WI38 (cell line): ENCODE measurements around the gene XCR1.
"Not testable (repeated sequence)": the region's sequence is repeated elsewhere in the genome, so short reads cannot be mapped to it uniquely, and the experiment has no call there.

Experiments
- H3K4me3 ChIP-seq: 2 replicates; pipeline ENCODE4 v1.5.1; 2011; ENCODE audit warnings: low read depth, mild to moderate bottlenecking, control low read depth, low read length
- TF ChIP-seq, protein P1 (sequence below): IDR thresholded peaks from 2 replicates; pipeline ENCODE4 v1.5.1; 2012; ENCODE audit warnings: low read depth, mild to moderate bottlenecking, control low read depth, low read length

XCR1 gene

DNA sequence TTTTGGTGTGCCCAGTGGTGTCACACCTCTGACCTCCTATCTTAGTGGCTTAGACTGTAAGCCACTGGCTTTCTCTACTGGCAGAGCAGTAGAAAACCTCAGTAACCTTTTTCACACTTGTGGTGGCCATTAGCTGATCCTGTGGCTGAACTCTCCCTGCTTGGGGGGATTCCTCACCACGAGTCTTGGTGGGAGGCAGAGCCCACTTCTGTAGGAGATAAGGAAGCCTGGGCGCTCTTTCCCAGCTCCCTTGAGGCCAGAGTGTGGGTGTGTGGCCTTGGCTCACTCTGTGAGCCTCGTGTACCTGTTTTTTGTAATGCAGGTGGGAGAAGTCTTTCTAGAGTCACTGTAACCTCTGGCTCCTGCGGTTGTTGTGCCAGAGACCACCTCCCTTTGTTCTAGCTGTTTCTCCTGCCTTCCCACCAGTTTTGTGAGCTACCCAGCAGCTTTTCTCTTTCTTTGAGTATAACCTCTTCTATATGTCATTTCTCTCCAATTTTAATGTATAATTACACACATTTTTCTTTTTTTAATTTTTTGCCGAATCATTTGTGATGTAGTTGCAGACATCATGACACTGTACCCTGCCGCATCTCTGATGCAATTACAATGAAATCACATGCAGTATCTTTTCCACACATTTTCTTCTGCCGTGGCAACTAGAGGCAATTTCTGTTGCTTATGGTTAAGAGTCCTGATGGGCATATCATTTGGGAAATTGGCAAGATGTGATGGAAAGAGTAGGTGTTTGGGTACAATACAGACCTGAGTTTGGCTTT lies 13.8 kb downstream of the XCR1 start:
- no peak overlapping the region for H3K4me3 ChIP-seq
- TF ChIP-seq, protein P1, sequence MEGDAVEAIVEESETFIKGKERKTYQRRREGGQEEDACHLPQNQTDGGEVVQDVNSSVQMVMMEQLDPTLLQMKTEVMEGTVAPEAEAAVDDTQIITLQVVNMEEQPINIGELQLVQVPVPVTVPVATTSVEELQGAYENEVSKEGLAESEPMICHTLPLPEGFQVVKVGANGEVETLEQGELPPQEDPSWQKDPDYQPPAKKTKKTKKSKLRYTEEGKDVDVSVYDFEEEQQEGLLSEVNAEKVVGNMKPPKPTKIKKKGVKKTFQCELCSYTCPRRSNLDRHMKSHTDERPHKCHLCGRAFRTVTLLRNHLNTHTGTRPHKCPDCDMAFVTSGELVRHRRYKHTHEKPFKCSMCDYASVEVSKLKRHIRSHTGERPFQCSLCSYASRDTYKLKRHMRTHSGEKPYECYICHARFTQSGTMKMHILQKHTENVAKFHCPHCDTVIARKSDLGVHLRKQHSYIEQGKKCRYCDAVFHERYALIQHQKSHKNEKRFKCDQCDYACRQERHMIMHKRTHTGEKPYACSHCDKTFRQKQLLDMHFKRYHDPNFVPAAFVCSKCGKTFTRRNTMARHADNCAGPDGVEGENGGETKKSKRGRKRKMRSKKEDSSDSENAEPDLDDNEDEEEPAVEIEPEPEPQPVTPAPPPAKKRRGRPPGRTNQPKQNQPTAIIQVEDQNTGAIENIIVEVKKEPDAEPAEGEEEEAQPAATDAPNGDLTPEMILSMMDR: no peak

- TF ChIP-seq, protein P1: no peak
- no peak overlapping the region for H3K4me3 ChIP-seq
Measured at GRCh38 chr3:46012246-46012645, 15.0 kb downstream of the XCR1 start.

DNA sequence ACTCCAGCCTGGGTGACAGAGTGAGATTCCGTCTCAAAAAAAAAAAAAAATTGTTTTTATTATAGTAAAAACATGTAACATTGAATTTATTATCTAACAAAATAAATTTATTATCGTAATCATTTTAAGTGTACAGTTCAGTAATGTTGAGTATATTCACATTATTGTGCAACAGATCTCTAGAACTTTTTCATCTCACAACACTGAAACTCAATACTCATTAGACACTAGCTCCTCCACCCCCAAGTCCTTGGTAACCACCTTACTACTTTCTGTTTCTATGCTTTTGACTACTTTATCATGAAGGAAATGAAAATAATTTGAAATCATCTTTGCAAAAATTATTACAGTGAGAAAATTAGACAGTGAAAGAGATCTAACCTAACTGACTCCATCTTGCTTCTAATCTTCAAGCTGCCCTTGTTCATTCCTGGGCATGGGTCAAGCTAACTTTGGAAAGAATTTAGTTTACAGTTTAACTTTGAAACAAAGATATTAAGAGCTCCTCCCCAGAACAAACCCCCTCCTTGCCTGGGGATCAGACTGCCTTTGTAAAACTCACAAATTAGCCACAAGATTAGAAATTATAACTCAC lies 16.7 kb downstream of the XCR1 start:
- TF ChIP-seq, protein P1: no peak
- no peak overlapping the region for H3K4me3 ChIP-seq

DNA sequence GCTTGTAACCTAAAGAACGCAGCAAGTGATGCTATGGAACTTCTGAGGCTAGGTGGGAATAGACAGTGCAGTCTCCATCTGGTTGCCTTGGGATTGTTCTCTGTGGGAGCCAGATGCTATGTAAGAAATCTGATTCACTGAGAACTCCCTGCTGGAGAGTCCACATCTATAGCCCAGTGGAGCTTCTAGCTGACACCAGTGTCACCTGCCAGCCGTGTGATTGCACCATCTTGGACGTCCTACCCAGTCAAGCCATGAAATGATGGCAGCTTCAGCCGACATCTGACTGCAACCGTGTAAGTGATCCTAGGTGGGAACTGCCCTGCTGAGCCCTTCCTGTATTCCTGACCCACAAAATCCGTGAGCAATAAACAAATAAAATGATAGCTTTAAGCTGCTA lies 19.2 kb downstream of the XCR1 start:
- TF ChIP-seq, protein P1: no peak
- H3K4me3 ChIP-seq: no peak overlapping the region

DNA sequence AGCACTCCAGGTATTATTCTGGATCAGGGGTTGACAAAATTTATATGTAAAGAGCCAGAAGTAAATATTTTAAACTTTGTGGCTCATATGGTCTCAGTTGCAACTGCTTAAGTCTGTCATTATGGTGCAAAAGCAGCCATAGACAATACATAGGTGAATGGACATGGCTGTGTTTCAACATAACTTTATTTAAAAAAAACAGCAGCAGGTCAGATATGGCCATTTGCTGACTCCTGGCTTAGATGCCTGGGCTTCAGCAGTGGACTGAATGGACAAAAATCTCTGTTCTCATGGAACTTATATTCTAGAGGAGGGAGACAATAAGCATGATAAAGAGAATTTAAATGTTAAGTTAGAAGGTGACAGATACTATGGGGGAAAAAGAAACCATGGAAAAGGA lies 20.0 kb downstream of the XCR1 start:
- H3K4me3 ChIP-seq: no peak overlapping the region
- TF ChIP-seq, protein P1: no peak

DNA sequence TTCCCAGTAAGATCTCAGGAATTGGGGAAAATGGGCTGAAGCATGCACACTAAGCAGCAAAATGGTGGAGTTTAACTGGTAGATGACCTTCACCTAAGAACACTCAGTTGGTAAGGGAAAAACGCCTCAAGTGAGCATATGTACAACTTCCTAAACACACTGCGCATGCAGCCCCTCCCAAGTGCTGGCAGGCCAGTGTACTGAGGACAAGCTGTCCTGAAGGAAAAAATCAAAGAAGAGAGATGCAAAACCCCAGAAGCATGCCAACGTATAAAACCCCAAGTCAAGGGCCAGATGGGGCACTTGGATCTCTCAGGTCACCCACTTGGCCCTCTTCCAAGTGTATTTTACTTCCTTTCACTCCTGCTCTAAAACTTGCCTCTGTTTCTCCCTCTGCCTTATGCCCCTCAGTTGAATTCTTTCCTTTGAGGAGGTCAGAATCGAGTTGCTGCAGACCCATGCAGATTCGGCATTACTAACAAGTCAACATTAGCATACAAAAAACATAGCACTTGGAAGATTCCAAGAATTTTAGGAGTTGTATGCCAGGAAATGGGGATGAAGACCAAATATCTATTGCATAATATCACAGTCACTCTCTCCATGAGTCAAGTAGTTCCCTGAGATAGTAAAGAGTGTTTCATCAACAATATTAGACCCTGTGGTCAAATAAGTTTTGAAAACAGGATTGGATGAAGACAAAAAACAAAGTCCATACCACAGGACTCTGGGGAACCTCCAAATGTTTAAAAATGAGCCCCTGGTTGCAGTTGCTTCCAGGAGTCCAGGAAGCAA lies 20.8 kb downstream of the XCR1 start:
- TF ChIP-seq, protein P1: no peak
- H3K4me3 ChIP-seq: no peak overlapping the region

DNA sequence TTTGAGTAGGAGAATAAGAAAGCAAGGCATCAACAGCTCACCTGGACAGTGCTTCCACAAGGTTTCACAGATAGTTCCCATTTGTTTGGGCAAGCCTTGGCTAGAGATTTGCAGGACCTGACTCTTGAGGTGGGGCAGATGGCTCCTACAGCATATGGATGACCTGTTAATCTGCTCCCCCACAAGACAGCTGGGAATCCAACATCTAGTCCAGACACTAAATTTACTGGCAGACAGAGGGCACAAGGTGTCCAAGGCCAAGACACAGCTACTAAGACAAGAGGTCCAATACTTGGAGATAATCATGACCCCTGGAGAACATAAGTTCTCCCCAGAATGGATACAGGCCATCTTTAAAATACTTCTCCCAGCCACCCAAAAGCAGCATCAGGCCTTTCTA lies 23.6 kb downstream of the XCR1 start:
- H3K4me3 ChIP-seq: not testable (repeated sequence)
